ENCODE measurements around the gene C15orf40.
"Not testable (repeated sequence)": the region's sequence is repeated elsewhere in the genome, so short reads cannot be mapped to it uniquely, and the experiment has no call there.

The C15orf40 gene

DNA sequence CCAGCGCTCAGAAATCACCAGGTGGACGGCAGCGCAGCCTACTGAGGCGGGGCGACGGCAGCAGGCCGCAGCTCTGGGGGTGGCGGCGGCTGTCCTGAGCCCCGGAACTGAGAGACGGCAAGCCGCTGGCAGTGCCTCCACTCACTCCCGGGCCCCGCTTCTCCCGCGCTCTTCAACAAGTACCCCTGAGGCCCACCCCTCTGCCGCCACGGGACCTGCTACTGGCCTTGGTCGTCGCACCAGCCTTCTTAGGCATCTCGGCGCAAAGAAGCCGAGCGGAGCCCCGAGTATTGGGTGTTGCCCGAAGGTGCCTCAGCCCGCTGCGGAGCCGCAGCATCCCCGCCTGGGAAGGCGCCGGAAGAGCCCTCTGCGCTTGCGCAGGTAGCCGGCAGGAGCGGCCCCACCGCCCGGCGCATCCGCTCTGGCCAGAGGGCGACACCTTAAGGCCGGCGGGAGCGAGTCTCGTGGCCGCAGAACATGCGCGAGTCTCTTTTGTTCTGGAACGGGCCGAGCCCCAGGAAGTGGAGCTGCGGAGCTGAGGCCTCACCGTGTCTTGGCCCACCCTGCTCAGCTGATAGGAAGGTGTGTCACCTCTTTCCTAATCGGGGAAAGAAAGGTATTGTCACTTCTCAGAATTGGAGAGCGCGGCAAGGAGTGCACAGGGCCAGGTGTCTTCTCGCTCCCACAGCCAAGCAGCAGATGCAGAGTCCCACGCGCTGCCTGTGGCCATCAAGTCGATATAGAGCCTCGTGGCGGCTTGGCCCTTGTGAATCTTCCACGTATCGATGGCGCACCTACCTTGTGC lies at the start of gene C15orf40:
Gene C15orf40, minus strand, starts transcription at position 369 of the 805 bp plus-strand sequence. Its CDS starts 32 bp downstream, at position 337.
- peak; percentile 74 to 76 for DNase-seq (ENCODE audit: extremely low read depth in 1 of 2, low read depth in 1 of 2)

DNA sequence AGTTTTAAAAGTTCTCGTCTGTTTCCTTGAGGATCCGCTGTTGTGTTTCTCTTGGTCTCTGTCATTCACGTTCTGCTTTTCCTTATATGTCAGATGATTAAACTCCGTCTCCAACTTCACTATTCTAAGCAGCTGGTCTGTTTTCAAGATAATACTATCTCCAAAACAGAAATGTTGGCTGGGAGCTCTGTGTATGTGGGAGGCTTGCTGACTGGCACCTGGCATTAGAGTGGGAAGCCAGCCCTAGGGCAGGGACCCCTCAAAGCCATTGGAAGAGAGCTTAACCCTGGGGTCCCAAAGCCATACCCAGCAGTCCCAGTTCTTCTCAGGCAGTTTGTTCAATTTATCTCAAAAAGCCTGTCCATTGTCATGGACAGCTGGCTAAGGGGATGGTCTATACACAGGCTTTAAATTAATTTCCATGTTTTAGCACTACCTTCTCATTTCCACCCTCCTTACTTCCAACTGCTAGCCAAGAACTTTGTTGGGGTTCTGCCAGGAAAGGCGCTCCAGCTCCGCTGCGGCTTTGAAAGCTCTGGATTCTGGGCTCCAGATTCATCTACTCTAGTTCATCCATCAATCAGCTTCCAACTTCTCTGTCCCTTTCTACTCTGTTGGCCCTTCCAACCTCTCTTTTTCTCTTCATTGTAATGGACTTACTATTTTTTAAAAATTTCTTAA lies 46.4 kb upstream of the C15orf40 start:
- no peak for DNase-seq (ENCODE audit: extremely low read depth in 1 of 2, low read depth in 1 of 2)

DNA sequence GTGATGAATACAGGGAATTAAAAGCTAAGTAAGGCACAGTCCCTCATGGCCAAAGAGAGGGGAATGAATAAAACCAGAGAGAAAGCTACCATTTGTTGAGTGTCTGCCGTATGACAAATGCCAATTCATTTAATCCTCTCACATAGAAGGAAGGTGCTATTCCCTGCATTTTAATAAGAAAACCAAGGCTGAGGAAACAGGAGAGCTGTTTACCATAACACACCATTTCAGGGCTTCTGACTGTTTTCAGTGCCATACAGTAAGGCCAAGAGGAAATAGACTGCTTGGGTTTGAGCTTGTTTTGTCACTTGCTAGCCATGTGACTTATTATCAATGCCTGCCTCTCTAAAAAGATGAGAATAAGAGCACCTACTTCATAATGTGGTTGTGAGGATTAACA lies 45.6 kb upstream of the C15orf40 start:
- DNase-seq (ENCODE audit: extremely low read depth in 1 of 2, low read depth in 1 of 2), result no peak

DNA sequence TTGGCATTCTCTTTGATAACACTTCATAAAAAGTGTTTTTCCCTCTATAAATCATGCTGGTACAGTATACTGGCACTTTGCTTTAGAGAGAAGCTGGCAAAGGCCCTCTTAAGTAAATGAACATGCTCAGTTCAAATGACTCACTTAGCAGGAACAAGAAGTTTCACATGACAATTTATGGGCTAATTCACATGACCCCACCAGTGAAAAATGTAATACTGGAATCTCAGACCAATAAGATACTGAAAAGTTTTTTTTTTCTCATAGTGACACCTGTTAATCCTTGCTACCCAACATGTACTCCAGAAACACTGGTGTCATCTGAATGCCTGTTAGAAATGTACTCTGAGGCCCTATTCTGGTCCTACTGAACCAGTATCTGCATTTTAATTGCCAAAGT lies 41.7 kb upstream of the C15orf40 start:
- DNase-seq (ENCODE audit: extremely low read depth in 1 of 2, low read depth in 1 of 2), result no peak

DNA sequence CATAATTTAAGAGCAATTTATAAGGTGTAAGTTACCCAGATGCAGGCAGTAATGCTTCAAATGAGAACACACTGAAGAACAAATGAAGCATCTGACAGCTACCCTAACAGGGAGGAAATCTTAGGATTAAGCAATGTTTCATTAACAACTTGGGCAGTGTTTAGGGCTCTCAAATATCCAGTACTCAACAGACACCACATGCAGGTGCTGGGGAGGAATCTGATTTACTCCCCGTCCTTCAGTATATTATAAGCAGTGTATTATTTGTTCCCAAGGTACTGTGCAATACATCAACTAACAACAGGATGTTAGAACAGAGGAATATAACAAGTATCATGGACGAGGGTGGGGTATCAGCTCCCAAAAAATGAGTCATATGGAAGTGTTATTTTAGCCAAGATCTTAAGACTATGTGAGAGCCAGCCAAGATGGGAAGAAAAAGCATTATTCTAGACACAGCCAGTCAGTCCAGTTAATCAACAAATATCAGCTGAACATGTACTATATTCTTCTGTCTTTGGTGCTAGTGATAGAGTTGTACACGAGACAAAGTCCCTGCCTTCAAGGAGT lies 35.2 kb upstream of the C15orf40 start:
- no peak for DNase-seq (ENCODE audit: extremely low read depth in 1 of 2, low read depth in 1 of 2)

DNA sequence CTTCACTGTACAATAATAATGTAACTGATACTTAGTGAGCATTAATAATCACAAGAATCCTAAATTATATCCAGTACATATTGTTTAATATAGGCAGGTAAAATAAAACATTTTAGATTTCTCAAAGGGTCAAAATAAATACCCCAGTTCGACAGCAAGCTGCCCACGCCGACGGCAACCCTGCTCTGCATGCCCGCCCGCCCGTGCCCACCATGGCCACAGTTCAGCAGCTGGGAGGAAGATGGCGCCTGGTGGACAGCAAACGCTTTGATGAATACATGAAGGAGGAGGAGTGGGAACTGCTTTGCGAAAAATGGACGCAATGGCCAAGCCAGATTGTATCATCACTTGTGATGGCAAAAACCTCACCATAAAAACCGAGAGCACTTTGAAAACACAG lies 32.7 kb upstream of the C15orf40 start:
- DNase-seq (ENCODE audit: extremely low read depth in 1 of 2, low read depth in 1 of 2), result no peak

DNA sequence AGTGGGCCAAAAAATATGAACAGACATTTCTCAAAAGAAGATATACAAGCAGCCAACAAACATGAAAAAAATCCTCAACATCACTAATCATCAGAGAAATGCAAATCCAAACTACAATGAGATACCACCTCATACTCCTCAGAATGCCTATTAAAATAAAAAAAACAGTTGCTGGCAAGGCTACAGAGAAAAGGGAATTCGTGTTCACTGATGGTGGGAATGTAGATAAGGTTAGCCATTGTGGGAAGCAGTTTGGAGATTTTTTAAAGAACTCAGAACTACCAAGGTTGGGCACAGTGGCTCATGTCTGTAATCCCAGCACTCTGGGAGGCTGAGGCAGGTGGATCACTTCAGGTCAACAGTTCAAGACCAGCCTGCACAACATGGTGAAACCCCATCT lies 27.8 kb upstream of the C15orf40 start:
- no peak for DNase-seq (ENCODE audit: extremely low read depth in 1 of 2, low read depth in 1 of 2)

DNA sequence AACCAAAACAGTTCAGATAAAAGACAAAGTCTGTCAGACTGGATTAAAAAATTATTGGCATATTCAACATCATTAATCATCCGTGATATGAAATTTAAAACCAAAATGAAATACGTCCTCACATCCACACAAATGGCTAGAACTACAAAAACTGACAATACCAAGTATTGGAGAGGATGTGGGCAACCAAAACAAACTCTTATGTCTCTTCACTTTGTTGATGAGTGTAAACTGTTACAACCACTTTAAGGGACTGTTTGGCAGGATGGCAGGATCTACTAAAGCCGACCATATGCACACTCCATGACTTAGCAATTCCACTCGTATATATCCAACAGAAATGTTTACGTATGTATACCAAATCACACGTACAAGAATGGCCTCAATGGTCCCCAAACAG lies 24.8 kb upstream of the C15orf40 start:
- no peak for DNase-seq (ENCODE audit: extremely low read depth in 1 of 2, low read depth in 1 of 2)

DNA sequence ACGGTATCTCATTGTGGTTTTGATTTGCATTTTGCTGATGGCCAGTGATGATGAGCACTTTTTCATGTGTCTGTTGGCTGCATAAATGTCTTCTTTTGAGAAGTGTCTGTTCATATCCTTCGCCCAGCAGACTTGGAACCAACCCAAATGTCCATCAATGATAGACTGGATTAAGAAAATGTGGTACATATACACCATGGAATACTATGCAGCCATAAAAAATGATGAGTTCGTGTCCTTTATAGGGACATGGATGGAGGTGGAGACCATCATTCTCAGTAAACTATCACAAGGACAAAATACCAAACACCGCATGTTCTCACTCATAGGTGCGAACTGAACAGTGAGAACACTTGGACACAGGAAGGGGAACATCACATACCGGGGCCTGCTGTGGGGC lies 19.8 kb upstream of the C15orf40 start:
- DNase-seq (ENCODE audit: extremely low read depth in 1 of 2, low read depth in 1 of 2), result not testable (repeated sequence)

DNA sequence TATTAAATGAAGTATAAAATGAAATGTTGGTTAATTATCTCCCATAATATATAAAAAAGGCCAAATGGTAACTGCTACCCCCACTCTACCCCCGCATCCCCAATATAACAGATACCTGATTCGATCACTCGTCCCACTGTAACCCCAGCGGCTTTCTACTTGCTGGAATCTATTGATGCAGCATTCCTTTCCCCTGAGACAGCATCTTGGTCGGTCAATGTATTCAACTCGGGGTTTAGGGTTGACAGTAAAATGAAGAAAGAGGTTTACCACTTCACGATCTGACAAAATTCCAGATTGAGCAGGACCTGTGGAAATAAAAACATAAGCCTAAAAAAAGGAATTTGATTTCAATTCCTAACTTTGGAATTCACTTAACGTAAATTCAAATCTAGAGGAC lies 18.6 kb upstream of the C15orf40 start:
- no peak for DNase-seq (ENCODE audit: extremely low read depth in 1 of 2, low read depth in 1 of 2)

DNA sequence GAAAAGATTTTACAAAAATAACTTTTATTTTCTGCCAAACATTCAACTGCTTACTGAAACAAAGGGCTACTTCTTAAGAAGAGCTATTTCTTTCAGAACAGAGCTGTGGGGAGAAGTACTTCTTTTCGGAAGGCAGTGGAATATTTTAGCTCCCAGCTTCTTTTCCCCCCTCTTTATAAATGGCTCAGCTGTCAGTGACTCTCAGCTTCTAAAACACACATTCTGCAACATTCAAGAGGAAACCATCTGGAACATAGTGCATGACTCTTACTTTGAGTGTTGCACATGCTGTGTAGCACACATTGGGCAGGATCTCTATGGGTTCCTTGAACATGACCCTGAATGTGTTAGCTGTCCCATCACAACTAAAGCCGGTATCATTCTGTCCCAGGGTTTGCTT lies 7.0 kb upstream of the C15orf40 start:
- no peak for DNase-seq (ENCODE audit: extremely low read depth in 1 of 2, low read depth in 1 of 2)

DNA sequence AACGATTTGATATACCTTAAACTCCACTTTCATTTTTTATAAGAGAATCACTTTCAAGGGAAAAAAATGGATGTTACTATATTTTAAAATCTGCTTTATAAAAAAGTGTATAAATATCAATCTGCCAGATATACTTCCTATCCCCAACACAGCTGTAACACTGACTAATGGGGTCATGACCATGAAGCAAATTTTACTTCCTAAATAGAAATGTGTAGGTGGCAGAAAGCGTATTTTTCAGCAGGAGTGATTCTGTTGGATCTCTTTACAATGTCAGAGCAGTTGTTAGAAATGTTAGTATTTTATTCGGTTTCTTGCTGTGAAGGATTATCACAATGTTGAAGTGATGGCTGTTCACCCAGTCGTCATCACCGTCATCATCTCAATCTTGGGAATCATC lies 5.5 kb upstream of the C15orf40 start:
- no peak for DNase-seq (ENCODE audit: extremely low read depth in 1 of 2, low read depth in 1 of 2)

DNA sequence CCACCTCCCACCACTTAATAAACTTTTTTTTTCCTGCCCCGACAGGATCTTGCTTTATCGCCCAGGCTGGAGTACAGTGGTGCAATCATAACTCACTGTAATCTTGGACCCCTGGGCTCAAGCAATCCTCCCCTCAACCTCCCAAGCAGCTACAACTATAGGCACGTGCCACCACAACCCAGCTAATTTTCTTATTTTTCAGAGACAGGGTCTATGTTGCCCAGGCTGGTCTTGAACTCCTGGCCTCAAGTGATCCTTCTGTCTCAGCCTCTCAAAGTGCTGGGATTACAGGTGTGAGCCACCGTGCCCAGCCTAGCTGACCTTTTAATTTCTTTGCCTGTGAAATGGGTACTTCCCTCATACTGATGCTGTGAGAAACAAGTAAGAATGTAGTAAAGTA lies 3.9 kb upstream of the C15orf40 start:
- no peak for DNase-seq (ENCODE audit: extremely low read depth in 1 of 2, low read depth in 1 of 2)

DNA sequence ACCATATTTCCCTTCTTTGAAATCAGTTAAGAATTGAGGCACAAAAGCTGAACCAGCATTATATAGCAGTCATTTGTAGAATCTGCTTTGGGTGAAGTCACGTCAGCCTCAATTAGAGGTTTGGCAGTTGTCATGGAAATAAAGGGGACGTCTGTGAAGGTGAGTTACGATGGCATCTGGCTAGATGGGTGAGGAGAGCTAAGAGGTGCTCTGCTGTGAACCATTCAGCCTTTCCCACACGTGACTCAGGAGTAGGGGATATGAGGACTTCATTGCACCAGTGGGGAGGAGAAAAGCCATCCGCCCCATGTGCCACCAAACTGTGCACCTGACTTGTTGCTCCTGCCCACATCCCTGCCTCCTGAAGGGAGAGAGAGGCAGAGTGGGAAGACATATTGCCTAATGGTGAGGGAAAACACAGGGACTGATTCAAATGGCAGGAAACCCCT lies 2.8 kb upstream of the C15orf40 start:
- no peak for DNase-seq (ENCODE audit: extremely low read depth in 1 of 2, low read depth in 1 of 2)

DNA sequence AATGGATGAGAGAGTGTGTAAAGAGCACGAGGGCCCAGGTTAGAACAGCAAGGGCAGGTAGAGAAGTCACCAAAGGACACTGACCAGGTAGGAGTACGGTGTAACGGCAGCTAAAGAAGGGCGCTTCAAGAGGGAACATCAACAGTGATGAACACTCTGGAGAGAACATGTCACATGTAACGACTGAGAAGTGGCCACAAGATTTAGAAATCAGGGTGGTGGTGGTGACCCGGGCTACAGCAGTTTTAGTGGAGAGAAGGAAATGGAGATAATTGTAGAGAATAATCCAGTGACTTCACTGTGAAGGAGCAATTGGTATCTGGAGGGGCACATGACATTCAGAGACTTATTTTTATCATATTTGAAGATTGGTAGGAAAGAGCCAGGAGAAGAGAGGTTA lies 1.2 kb upstream of the C15orf40 start:
- no peak for DNase-seq (ENCODE audit: extremely low read depth in 1 of 2, low read depth in 1 of 2)

DNA sequence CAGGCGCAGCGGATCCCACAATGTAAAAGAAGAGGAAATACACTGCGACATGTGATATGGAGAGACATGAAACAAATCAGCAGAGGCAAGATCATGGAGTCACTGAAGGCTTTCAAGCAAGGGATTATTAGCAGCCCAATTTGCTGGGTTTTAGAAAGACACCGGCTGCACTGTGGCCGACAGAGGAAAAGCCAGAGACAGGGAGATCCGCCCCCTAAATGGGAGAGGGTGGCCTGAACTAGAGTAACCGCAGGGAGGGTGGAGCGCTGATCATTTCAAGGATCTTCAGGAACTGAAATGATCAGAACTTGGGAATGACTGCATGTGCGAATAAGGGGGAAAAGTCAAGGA lies 612 bp upstream of the C15orf40 start:
- DNase-seq (ENCODE audit: extremely low read depth in 1 of 2, low read depth in 1 of 2), result no peak

DNA sequence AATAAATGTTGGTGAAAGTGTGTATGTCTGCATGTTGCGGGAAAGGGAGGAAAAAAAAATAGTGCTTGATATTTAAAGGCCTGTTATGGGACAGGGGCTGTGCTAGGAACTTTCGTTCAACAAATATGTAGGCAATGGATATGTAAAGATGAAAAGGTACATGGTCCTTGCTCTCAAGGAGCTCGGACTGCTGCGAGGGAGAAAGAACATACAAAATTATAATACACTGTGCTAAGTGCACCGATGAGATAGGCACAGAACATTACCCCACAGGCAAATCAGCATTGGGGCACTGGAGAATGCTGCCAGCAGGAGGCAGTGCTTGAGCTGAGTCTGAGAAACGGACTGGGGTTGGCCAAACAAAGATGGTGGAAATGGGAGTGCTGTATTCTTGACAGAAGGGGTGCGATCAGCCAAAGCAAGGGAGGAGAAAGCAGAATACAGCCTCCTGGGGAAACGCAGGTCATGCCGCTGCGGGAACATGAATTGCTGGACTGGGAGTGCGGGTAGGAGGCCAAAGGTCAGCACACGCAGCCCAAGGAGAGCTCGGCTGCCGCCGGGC lies 649 bp downstream of the C15orf40 start:
- DNase-seq (ENCODE audit: extremely low read depth in 1 of 2, low read depth in 1 of 2), result peak; percentile 31 to 54

DNA sequence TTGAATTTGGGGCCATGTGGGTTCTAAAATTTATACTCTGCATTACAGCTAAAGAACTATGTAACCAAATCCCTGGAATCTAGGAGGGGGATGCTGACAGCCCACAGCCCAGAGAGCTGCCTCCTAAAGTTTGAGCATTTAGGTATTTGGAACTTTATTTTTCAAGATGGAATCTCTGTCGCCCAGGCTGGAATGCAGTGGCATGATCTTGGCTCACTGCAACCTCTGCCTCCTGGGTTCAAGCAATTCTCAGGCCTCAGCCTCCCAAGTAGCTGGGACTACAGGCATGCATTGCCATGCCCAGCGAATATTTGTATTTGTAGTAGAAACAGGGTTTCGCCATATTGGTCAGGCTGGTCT lies 10.8 kb downstream of the C15orf40 start:
- DNase-seq (ENCODE audit: extremely low read depth in 1 of 2, low read depth in 1 of 2), result not testable (repeated sequence)

DNA sequence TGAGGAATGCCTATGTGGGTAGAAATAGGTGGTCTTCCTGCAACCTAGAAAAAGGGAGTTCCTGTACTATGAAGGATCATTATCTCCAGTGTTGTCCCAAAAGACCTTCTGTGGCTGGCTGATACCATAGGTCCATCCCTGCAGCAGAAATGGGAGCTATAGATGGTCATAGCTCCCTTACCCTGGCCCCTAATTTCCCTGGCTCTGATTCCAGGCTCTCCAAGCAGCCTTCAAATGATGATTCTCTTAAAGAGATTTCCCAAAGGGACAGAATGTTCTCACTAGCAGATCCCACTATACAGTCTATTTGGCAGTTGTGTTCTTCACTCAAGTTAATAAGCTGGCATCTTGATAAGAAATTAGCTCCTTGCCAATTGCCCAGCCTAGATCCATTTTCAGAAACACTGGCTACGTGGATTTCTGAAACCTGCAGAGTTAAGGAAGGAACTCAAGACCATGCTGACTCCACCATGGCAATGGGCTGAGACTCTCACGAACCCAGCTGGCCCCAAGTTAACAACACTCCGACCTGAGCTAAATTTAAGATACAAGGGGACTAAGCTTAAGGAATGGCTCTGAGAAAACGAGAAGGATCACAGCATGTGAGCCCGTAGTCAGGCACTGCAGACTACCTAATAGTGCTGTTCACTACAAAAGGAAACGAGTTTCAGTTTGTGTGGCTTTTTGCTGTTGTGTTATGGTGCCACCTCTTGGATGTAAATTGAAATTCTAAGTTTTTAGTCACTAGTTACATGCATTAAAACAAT lies 11.4 kb downstream of the C15orf40 start:
- DNase-seq (ENCODE audit: extremely low read depth in 1 of 2, low read depth in 1 of 2), result no peak

DNA sequence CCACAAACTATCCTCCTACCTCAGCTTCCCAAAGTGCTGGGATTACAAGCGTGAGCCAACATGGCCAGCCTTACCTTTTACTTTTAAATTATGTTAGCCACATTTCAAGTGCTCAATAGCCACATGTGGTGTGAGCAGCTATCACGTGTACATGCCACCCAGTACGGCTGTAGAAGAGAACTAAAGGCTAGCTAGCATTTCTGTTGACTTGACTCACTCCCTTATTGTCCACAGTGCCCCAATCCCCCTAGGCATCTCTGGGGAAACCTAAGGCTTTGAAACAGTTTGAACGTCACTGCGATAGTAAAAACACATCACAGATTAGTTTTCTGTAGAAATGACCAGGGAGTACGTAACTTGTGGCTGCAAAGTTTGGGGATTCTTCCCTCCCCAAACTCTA lies 12.0 kb downstream of the C15orf40 start:
- DNase-seq (ENCODE audit: extremely low read depth in 1 of 2, low read depth in 1 of 2), result no peak

DNA sequence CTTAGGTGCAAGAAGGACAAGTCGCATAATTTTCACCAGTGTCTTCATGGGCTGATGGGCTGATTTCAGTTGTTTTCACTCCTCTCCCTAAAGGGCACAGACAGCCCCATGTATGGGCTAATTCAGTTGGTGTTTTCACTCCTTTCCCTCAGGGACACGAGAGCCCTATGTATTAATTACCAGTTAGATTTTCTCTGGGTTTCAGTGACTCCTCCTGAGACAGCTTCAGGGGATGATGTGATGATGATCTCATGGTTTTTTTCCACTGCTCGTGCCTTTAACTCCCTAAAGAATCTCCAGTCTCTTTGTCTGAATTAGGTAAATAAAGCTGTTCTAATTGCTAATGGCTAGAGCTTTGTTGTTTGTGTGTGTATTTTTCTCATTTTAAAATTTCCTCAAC lies 15.5 kb downstream of the C15orf40 start:
- DNase-seq (ENCODE audit: extremely low read depth in 1 of 2, low read depth in 1 of 2), result no peak
